Activated CD4-positive, alpha-beta T cell treated with anti-CD3 and anti-CD28 coated beads, Interleukin-2, amount 10 ng/mL, durations not matched to agents 24 days and 14 days (primary cell): Measurements from ENCODE around the gene EML2. TPM values are rescaled to one million over a fixed set of nuclear protein-coding genes. Genes with fewer than 3 reads are reported as not detected.

Source experiments
- total RNA-seq: library from RNA; stranded (reverse); gene quantifications from 2 replicates; pipeline ENCODE4 v1.2.3, GENCODE V29; 2022

EML2 gene
- total RNA-seq, 1 donor from 2014 or later, result 157 TPM

Other genes with a start within 250 kb of the EML2 start
- gene PPP1R13L, start 234.3 kb downstream of the EML2 start, total RNA-seq, result 12.7 and 13.4 TPM in 2 replicates
- gene POLR1G, start 232.8 kb downstream of the EML2 start, total RNA-seq, result 25.3 and 26.5 TPM in 2 replicates
- 123 and 124 TPM in 2 replicates for gene ERCC1, start 215.5 kb downstream of the EML2 start, total RNA-seq
- gene FOSB, start 171.4 kb downstream of the EML2 start, total RNA-seq, result 11.3 TPM in 2 replicates
- gene RTN2, start 142.3 kb downstream of the EML2 start, total RNA-seq, result 2.6 and 2.8 TPM in 2 replicates
- 1.3 and 1.9 TPM in 2 replicates for gene PPM1N, start 141.0 kb downstream of the EML2 start, total RNA-seq
- gene VASP, start 131.9 kb downstream of the EML2 start, total RNA-seq, result 215 and 219 TPM in 2 replicates
- gene OPA3, start 54.6 kb downstream of the EML2 start, total RNA-seq, result 14.0 and 15.3 TPM in 2 replicates
- gene GPR4, start 37.2 kb downstream of the EML2 start, total RNA-seq, result not detected in 2 replicates
- gene GIPR, start 28.8 kb upstream of the EML2 start, total RNA-seq, result 4.2 and 5.8 TPM in 2 replicates
- gene SNRPD2, start 52.6 kb upstream of the EML2 start, total RNA-seq, result 810 and 849 TPM in 2 replicates
- 16.7 and 20.9 TPM in 2 replicates for gene QPCTL, start 53.3 kb upstream of the EML2 start, total RNA-seq
- 34.2 and 34.7 TPM in 2 replicates for gene FBXO46, start 91.5 kb upstream of the EML2 start, total RNA-seq
- gene MEIOSIN, start 94.0 kb upstream of the EML2 start, total RNA-seq, result not detected in 2 replicates
- gene SIX5, start 129.9 kb upstream of the EML2 start, total RNA-seq, result 4.3 and 4.8 TPM in 2 replicates
- 16.9 and 19.7 TPM in 2 replicates for gene DMPK, start 143.1 kb upstream of the EML2 start, total RNA-seq
- 49.6 and 50.7 TPM in 2 replicates for gene DMWD, start 153.4 kb upstream of the EML2 start, total RNA-seq
- 0.35 and 0.38 TPM in 2 replicates for gene RSPH6A, start 175.9 kb upstream of the EML2 start, total RNA-seq
- 124 and 131 TPM in 2 replicates for gene SYMPK, start 223.8 kb upstream of the EML2 start, total RNA-seq
- gene FOXA3, start 224.9 kb upstream of the EML2 start, total RNA-seq, result 0.23 TPM in 1 of 2 replicates, not detected in the other
- 18.5 and 18.9 TPM in 2 replicates for gene IRF2BP1, start 246.7 kb upstream of the EML2 start, total RNA-seq